NOMO-1 treated with dmso at 0.1 percent for 144 hours (cell line): Measurements from ENCODE around the gene FBXO11.

Experiments
- DNase-seq: peaks from one replicate; lab custom pipeline; 2025; ENCODE audit not compliant: unreplicated experiment; lab: John Stamatoyannopoulos, UW

FBXO11 gene

GRCh38 chr2:47798631-47799030, 107.7 kb downstream of the FBXO11 start:
- DNase-seq, result peak; percentile 88

DNA sequence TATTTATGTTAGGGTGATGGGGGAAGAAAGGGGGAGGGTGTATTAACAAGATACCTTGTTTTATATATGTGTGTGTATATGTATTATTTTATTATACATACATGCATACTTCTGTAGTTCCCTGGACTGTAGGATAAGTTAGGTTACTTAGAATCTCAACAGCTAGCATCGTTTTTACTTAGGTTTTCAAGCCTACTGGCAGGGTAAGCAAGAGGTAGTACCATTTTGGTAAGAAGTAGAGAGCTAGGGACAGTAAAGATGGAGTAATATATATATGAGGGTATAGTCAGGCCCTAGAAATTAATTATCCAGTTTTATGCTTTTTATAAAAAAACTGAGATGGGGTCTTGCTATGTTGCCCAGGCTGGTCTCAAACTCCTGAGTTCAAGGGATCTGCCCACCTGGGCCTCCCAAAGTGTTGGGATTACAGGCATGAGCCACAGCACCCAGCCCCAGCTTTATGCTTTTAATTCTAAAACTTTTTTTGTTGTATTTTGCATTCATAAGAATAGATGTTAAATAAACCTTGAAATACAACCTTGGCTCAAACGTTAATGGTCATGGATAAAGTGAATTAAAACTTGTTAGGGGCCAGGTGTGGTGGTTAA, 110.1 kb downstream of the FBXO11 start:
- no peak for DNase-seq

DNA sequence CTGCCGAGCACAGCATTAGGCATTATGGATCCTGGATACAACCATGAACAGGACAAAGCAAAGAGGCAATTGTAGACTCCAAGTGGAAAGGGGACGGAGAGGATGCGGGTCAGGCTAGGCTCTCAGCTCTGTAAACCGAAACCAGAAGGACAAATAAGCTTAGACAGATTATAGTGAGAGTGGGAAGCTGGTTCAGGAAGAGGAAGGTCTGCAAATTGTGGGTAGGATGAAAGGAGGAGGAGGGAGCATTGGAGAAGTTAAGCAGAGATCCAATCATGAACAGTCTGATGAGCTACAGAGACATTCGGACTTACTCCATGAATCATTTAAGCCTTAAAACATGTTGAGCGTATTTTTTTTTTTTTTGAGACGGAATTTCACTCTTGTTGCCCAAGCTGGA, 120.3 kb downstream of the FBXO11 start:
- DNase-seq, result peak; percentile 59

DNA sequence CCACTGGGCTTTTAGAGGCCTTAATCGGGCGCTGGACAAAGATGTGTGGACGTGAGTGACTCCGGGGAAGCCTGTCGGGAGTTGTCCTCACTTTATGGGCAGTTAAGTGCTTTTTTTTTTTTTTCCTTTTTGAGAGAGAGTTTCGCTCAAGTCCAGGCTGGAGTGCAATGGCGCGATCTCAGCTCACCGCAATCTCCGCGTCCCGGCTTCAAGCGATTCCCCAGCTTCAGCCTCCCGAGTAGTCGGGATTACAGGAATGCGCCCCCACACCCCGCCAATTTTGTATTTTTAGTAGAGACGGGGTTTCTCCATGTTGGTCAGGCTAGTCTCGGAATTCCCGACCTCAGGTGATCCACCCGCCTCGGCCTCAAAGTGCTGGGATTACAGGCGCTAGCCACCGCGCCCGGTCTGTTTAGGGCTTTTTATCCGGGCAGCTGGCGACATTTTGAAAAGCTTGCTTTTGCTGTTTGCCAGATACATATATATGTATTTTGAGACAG, 121.9 kb downstream of the FBXO11 start:
- no peak for DNase-seq

- DNase-seq, result peak; percentile 62
These were observed 122.6 kb downstream of the FBXO11 start for GRCh38 chr2:47783486-47784351.

GRCh38 chr2:47782671-47783485, 123.4 kb downstream of the FBXO11 start, which contains the start of gene MSH6:
TSS of gene MSH6 (plus strand) at chr2:47783145. CDS start at chr2:47783234, 89 bp downstream.
- DNase-seq, result peak; percentile 83

DNA sequence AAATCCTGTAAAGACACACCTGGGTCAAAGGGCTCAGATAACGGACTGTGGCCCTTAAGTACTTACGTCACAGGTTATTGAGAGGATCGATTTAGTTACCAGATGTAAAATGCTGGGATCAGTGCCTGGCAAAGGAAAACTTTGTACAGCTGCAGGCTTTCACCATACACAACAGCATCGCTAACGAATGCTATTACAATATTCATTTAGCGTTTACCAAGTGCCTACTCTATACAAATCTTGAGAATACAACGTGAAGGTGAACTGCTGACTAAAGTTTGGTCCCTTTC, 124.0 kb downstream of the FBXO11 start:
- no peak for DNase-seq

DNA sequence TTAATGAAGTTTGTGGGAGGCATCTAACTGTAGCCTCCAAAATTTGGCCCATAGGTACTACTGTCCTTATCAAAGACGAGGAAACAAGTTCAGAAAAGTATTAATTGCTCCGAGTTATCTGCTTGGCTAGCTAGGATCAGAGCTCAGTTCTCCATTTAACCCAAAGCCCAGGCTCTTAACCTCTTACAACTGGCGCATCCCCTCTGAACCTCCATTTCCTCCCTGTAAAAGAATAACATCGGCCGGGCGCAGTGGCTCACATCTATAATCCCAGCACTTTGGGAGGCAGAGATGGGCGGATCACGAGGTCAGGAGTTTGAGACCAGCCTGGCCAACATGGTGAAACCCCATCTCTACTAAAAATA, 126.9 kb downstream of the FBXO11 start:
- DNase-seq, result no peak

DNA sequence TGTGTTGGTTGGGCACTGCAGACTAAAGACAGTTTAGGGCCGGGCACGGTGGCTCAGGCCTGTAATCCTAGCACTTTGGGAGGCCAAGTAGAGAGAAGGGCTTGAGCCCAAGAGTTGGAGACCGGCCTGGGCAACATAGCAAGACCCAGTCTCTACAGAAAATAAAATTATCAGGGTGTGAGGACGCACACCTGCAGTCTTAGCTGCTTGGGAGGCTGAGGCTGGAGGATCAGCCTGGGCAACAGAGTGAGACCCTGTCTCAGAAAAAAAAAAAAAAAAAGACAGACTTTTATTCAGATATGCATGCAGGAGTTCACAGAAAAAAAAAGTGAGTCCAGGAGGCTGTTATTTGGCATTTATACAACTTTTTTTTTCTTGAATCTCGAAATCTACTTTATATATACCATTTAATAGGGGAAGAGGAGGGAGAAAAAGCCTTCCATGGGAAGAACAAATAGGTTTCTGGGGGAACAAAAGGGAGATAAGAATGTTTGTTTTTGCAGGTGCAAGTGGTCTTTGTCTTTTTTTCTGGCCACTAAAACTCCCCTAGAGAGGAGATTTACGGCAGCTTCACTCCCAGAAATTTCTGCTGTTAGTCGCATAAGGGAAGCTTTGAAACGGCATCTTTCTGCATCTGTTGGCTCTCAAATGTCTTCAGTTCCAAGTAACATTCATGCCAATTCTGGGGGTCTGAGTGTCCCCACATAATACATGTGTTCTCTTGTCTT, 127.4 kb downstream of the FBXO11 start:
- DNase-seq, result no peak

- DNase-seq, result no peak
These were observed 128.9 kb downstream of the FBXO11 start for GRCh38 chr2:47777277-47777937.

DNA sequence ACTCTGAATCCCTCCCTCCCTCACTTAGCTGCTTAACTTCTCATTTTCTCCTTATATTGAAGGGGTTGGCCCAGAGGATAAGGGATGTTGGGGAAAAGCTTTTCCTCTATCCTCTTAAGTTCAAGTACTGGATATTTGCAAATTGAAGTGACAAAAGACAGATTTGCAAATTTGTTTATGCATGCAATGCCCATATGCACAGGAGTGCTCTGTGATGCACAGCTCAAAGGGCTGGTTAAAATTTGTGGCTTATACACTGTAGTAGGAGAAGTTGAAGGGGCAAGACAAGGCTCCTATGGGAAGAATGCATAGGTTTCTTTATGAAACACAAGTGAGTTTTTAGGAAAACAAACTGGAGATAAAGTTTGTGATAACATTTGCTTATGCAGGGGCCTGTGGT, 131.7 kb downstream of the FBXO11 start:
- DNase-seq, result no peak

DNA sequence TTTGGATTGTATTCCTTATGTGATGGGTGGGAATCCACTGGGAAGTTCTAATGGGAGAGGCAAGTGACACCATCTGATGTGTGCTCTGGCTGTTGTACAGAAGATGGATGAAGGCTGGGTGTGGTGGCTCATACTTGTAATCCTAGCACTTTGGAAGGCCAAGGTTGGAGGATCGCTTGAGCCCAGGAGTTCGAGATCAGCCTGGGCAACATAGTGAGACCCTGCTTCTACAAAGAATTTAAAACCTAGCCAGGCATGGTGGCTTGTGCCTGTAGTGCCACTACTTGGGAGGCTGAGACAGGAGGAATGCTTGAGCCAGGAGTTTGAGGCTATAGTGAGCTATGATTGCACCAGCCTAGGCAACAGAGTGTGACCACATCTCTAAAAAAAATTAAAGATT, 134.0 kb downstream of the FBXO11 start:
- no peak for DNase-seq

GRCh38 chr2:47771211-47771610, 135.1 kb downstream of the FBXO11 start:
- no peak for DNase-seq

GRCh38 chr2:47769318-47769717, 137.0 kb downstream of the FBXO11 start:
- no peak for DNase-seq

DNA sequence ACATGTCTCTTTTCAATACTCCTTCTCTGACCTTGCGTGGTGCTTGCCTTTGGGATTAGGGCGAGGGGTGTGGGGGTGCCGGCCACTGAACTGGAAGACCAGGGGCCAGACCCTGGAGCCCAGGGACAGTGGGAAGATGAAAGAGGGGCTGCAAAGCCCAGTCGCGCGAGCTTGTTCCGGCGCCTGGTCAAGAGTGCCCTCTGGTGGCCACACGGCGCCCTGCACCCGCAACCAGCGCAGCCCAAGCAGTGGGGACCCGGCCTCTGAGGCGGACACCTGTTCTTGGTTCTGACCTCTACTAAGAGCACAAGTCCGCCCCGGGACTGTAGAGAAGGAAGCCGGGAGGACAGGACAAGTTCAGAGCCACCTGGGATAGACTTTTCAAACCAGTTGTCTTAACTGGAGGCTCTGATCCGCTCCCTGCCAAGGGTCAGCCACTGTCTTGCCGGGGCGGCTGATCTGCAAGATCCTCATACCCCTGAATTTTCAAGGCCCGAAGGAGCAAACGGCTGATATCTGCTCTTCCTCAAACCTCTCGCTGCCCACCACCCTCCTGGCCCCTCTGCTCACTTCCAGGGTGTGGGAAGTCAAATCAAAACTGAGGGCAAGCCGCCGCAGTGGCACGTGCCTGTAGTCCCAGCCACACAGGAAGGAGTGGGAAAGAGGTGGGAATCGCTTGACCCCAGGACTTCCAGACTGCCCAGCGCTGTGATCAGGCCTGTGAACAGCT, 138.3 kb downstream of the FBXO11 start:
- no peak for DNase-seq

- DNase-seq, result no peak
These were observed 138.8 kb downstream of the FBXO11 start for GRCh38 chr2:47767497-47767844.

DNA sequence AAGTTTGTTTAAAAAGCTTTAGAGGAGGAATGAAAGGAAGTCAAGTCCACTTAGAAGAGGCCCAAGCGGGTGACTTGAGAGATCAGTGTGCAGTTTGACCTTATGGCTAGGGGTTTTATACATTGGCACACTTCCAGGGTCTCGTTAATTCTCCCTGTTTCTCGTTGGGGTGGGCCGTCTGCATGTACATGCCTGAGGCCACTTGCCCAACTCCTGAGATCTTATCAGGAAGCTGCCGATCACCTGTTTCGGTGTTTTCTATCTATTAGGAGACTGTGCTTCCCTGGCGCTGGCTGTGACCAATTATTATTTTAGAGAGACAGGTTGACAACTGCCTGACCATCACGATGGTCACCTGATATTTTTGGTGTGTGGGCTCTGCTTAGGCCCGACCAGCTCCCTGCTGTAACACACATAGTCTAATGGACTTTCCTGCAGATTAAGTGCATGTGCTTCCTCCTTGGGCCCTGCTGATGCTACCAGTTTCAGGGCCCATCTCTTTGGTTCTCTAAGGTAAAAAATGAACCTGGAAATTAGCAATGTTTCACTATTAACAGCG, 154.4 kb downstream of the FBXO11 start:
- no peak for DNase-seq

- DNase-seq, result no peak
These were observed 158.4 kb downstream of the FBXO11 start for GRCh38 chr2:47747878-47748277.

- DNase-seq, result no peak
These were observed 162.2 kb downstream of the FBXO11 start for GRCh38 chr2:47744074-47744473.

DNA sequence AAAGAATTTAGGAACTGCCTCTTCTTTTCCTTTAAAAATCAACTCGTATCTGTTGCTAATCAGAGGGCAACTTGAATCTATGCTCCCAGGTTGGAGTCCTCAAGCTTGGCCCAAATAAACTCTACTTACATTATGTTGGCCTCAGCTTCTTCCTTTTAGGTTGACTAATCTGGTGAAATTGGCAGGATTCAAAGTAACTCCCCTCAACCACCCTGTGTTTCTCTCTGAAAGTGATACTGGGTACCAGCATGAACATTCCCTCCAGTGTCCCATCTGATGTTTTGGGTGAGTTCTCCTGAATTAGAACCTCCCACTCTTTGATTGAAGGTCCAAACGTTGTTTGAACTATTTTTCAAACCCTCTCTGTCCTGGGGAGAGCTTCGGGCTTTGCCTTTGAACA, 164.7 kb downstream of the FBXO11 start:
- no peak for DNase-seq
